Astrocyte (in vitro differentiated cells and primary cell): ENCODE measurements around the gene ATF3.

Experiments used
- EZH2 ChIP-seq: IDR thresholded peaks from 2 replicates; pipeline ENCODE4 v1.6.1; 2012; ENCODE audit warnings: mild to moderate bottlenecking, low read length, inconsistent platforms; ENCODE audit not compliant: insufficient read depth
- TF ChIP-seq, protein P1 (sequence below): IDR thresholded peaks from 2 replicates; pipeline ENCODE4 v1.5.1; 2011; ENCODE audit warnings: low read depth, mild to moderate bottlenecking, inconsistent platforms, low read length, moderate library complexity; ENCODE audit not compliant: insufficient read depth

DNA sequence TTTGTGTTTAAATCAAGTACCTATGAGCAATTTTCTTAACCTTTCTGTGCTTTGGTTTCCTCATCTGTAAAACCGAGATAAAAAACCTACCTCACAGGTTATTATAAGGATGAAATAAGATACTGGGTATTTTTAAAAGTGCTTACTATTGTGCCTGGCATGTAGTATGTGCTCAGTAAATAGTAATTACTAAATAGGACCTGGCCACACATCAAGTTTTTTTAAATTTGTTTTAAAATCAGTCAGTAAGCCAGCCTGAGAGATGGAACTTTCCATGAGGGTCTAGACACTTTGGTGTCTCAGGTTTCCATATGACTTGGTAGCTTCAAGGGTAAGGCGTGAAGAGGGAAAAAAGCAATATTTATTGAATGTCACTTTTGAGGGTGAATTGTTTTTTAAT lies 7.0 kb upstream of the ATF3 start:
- TF ChIP-seq EZH2: no peak
- TF ChIP-seq, protein P1, sequence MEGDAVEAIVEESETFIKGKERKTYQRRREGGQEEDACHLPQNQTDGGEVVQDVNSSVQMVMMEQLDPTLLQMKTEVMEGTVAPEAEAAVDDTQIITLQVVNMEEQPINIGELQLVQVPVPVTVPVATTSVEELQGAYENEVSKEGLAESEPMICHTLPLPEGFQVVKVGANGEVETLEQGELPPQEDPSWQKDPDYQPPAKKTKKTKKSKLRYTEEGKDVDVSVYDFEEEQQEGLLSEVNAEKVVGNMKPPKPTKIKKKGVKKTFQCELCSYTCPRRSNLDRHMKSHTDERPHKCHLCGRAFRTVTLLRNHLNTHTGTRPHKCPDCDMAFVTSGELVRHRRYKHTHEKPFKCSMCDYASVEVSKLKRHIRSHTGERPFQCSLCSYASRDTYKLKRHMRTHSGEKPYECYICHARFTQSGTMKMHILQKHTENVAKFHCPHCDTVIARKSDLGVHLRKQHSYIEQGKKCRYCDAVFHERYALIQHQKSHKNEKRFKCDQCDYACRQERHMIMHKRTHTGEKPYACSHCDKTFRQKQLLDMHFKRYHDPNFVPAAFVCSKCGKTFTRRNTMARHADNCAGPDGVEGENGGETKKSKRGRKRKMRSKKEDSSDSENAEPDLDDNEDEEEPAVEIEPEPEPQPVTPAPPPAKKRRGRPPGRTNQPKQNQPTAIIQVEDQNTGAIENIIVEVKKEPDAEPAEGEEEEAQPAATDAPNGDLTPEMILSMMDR: no peak
